Stimulated activated CD8-positive, alpha-beta memory T cell treated with anti-CD3 and anti-CD28 coated beads, Interleukin-7, amount 100 ng/mL, for 48 hours (primary cell): ENCODE results near the gene TCN2.
"Not testable (repeated sequence)": the region's sequence is repeated elsewhere in the genome, so short reads cannot be mapped to it uniquely, and the experiment has no call there.

Experiments used
- DNase-seq, 2 donors: peaks; one replicate each; pipeline ENCODE4 v3.0.0-alpha.2; 2020; ENCODE audit warnings: low read depth in 1 of 2; ENCODE audit errors: extremely low read depth in 1 of 2

TCN2 gene

DNA sequence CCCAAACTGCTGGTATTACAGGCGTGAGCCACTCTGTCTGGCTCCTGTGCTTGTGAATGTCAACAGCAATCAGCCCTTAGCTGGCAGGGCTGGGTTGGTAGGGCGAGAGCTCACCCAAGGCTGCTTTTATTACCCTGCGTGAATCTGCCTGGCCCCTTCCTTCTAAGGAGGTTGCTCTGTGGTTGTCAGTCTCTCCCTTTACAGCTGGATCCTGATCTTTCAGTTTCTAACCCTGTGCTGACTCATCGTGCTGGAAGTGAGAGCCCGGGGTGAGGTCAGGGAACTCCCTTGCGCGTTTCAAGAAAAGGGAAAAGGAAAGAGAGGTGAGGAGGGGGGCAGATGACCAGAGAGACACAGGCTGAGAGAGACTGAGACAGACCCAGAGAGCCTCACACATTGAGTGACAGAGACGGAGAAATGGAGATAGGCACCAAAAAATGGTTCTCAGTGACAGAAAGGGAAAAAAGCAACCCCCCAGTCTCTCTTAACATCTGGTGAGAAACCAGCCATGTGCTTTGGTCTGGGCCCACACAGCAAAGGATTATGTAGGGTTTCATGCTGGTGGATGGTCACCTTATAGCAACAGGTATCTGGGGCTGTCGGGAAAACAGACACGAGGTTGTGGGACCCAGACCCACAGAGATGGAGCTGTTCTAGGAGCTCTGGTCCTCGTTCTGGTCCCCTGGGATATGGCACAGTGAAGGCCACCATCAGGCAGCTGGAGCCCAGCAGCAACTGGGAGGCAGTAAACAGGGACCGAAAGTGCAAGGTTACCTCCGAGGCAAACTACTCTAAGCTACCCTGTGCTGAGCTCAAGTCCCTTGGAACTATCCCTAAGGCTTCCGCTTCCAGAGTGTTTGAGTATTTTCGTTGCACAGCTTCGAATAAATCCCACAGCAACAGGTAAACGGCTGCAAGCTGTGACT, 2.5 kb downstream of the TCN2 start:
- peak in 1 of 2 donors; percentile 37 for DNase-seq

DNA sequence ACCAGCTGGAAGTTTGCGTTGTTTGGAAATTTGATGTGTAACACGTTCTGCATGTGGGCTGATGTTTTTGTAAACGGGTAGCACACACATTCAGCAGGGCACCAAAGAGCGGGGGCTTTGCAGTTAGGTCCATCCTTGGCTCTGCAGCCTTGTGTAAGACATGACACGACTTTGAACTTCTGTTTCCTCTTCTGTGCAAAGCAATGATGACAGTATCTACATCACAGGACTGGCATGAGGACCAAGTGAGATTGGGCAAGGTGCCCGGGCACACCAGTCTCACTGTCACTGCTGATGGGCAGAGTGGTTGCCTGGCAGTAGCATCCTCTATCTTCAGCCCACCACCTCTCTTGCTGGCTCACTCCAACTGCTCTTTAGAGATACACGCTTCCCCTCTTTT, 3.3 kb downstream of the TCN2 start:
- DNase-seq, result no peak

DNA sequence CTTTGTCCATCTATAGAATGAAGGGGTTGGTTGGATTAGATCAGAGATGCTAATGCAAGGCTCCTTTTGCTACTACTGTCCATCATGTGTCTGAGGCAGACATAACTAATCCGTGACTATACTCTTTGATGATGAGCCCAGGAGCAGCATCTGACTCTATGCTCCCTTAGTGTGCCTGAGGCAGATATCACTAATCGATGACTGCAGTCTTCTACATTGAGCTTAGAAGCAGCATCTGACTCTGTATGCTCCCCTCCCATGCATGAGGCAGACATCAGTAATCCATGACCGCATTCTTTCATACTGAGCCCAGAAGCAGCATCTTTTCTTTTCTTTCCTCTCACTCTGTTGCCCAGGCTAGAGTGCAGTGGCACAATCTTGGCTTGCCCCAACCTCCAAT, 4.2 kb downstream of the TCN2 start:
- no peak for DNase-seq

DNA sequence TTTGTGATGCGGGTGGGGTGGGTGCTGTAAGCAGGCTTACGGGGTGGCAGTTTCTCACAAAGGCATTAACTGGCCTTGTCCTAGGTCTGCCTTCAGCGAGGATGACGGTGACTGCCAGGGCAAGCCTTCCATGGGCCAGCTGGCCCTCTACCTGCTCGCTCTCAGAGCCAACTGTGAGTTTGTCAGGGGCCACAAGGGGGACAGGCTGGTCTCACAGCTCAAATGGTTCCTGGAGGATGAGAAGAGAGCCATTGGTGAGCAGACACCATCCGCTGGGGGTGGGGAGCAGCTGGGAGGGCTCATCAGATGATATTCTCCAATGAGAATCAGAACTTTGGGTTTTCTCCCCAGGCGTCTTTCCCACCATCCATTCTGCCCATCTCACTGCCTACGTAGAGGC, 5.8 kb downstream of the TCN2 start:
- DNase-seq, result no peak

DNA sequence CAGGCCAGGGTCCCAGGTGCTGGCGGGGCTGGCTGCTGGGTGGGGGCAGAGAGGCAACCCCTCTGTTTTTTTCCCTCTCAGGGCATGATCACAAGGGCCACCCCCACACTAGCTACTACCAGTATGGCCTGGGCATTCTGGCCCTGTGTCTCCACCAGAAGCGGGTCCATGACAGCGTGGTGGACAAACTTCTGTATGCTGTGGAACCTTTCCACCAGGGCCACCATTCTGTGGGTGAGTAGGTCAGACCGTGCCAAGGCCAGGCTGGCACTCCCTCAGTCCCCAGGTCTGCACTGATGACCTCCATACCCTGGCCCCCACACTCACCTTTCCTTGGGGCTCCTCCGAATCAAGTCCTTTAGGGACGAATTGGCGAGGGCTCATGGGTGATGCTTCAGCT, 7.3 kb downstream of the TCN2 start:
- DNase-seq, result no peak

DNA sequence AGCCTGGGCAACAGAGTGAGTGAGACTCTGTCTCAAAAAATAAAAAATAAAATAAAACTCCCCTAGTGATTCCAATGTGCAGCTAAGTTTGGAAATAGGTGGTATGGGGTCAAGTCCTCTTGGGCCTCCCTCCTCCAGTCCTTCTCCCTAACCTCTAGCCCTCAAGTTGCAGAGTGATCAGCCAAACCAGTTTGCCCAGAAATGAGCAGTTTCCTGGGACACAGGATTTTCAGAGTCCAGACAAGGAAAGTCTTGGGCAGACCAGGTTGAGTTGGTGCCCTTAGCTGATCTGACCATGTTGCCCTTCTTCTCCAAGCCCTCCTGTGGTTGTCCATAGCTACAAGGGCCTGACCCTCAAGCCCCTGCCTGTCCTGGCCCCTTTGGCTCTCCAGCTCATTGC, 7.9 kb downstream of the TCN2 start:
- DNase-seq, result no peak

DNA sequence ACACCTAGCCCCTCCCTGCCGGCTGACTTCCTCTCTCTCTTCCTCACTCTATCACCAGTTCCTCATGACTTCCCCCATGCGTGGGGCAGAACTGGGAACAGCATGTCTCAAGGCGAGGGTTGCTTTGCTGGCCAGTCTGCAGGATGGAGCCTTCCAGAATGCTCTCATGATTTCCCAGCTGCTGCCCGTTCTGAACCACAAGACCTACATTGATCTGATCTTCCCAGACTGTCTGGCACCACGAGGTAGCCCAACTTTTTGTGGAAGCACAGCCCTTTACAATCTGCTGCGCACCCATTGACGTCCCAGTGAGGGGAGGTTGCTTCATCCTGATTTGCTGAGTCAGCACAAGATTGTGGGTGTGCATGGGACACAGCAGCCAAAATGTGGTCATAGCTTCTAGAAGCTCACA, 8.6 kb downstream of the TCN2 start:
- no peak for DNase-seq

DNA sequence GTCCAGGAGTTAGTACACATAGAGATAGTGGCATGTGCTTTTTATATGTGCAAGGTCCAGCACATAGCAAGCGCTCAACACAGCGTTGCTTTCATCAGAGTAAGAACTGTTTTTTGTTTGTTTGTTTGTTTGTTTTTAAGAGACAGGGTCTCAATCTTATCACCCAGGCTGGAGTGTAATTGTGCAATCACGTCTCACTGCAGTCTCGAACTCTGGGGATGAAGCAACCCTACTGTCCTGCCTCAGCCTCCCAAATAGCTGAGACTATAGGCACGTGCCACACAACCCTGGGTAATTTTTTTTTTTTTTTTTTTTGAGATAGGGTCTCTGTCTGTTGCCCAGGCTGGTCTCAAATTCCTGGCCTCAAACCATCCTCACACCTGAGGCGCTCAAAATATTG, 10.8 kb downstream of the TCN2 start:
- DNase-seq, result no peak

DNA sequence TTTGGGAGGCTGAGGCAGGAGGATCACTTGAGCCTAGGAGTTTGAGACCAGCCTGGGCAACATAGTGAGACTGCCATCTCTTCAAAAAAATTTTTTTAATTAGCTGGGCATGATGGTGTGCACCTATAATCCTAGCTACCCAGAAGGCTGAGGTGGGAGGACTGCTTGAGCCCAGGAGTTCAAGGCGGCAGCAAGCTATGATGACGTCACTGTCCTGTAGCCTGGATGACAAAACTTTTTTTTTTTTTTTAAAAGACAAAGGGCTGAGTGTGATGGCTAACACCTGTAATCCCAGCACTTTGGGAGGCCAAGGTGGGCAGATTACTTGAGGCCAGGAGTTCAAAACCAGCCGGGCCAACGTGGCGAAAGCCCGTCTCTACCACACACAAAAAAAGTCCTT, 12.9 kb downstream of the TCN2 start:
- DNase-seq, result not testable (repeated sequence)

DNA sequence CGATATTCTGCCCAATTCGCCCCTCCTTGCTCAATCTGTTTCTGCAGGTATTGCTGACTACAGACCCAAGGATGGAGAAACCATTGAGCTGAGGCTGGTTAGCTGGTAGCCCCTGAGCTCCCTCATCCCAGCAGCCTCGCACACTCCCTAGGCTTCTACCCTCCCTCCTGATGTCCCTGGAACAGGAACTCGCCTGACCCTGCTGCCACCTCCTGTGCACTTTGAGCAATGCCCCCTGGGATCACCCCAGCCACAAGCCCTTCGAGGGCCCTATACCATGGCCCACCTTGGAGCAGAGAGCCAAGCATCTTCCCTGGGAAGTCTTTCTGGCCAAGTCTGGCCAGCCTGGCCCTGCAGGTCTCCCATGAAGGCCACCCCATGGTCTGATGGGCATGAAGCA, 19.4 kb downstream of the TCN2 start:
- no peak for DNase-seq

DNA sequence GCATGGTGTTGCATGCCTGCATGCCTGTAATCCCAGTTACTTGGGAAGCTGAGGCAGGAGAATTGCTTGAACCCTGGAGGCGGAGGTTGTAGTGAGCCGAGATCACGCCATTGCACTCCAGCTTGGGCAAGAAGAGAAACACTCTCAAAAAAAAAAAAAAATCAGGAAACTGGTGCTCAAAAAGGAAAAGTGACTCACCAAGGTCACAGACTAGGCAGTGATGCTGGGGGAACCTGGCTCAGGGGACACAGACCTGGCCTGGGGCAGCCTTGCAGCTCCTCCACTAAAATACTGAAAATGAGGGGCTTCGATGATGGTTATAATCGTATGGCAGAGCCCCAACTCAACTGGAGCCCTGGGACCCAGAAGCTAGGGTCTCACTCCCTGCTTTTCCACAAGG, 20.5 kb downstream of the TCN2 start:
- DNase-seq, result no peak

DNA sequence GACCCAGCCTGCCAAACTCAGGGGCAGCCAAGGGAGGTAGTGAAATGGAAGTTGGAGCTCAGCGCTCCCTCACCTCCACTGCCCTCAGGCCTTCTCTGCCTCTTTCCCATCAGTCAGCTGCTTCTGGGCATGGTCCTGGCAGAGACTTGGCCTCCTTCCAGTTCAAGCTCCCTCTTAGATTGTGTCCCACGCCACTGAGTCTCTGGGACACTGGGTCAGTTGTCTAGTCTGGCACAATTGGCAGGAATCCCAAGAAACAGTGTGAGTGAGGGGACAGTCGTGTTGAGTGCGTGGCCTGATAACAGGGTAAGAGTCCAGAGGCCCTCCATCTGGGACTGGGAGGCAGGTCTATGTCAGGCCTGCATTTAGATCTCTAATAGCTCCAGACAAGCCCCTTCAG, 21.5 kb downstream of the TCN2 start:
- DNase-seq, result no peak

DNA sequence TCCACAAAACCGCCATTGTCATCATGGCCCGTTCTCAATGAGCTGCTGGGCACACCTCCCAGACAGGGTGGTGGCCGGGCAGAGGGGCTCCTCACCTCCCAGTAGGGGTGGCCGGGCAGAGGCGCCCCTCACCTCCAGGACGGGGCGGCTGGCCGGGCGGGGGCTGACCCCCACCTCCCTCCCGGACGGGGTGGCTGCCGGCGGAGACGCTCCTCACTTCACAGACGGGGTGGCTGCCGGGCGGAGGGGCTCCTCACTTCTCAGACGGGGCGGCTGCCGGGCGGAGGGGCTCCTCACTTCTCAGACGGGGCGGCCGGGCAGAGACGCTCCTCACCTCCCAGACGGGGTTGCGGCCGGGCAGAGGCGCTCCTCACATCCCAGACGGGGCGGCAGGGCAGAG, 24.5 kb downstream of the TCN2 start:
- not testable (repeated sequence) for DNase-seq

DNA sequence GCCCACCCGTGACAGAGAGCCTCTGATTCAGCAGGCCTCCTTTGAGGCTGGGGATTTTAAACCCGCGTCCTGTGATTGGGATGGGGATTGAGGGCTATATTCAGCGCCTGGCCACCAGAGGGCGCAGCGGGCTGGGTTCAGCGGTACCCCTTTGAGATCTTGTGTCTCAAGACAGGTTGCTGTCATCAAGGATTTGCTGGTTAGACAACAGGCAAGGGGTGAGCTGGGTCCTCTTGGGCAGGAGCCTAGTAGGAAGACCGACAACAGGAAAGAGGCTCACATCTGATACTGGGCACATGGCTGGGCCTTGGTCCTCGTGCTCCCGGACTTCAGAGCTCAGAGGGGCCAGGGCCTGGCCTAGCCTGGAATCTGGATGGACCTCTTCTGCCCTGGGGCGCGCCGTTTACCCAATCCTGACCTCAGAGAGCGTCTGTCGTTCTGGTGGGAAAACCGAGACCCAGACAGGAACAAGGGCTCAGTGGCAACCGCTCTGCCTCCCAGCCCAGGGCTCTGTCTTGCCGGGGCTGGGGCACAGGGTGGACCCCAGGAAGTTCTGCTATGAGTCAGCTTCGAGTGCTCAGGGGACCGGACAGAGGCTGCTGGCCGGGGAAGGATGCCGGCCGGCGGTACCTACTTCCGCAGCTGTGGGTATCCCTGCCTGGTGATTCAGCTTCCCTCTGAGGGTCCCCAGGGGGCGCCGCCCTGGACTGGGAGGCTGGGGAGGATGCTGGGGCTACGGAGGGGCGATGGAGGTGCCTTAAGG, 27.7 kb downstream of the TCN2 start:
- DNase-seq, result peak; percentile 74 to 83

DNA sequence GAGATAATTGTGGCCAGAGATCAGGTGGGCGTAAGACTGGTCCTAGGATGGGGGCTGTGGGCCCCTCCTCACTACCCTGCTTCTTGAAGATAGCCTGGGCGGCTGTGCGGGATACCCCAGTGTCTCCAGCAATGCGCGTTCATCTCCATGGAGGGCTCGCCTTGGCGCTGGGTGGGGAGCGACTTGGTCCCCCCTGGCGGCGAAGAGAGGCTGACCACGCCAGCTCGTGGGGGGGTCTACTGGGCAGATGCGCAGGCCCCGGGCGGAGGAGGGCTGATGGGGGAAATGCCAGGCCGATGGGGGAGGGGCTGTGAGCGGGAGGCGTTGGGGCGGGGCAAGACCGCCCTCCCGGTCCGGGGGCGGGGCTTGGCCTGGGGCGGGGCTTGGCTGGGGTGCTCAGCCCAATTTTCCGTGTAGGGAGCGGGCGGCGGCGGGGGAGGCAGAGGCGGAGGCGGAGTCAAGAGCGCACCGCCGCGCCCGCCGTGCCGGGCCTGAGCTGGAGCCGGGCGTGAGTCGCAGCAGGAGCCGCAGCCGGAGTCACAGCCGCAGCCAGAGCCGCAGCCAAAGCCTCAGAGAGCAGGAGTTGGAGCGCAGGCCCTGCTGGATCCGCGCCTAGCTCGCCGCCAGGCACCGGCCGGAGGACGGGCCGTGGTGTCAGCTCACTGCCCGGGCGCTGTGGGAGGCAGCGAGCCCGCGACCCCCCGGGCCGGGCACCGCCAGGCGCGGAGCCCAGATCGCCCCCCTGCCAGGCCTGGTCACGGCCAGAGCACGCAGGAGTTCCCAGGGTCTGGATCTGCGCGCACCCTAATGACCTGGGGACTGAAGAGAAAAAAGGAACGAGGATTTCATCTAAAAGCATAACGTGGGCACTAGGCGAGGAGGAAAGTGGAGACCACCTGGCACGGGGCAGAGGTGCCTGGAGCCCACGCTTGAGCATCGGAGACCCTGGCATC, 28.6 kb downstream of the TCN2 start, which contains the start of gene SLC35E4:
TSS of gene SLC35E4 (plus strand) at position 509 of the 953 bp plus-strand sequence. CDS start 670 bp downstream, outside the sequence.
- peak; percentile 89 to 93 for DNase-seq

DNA sequence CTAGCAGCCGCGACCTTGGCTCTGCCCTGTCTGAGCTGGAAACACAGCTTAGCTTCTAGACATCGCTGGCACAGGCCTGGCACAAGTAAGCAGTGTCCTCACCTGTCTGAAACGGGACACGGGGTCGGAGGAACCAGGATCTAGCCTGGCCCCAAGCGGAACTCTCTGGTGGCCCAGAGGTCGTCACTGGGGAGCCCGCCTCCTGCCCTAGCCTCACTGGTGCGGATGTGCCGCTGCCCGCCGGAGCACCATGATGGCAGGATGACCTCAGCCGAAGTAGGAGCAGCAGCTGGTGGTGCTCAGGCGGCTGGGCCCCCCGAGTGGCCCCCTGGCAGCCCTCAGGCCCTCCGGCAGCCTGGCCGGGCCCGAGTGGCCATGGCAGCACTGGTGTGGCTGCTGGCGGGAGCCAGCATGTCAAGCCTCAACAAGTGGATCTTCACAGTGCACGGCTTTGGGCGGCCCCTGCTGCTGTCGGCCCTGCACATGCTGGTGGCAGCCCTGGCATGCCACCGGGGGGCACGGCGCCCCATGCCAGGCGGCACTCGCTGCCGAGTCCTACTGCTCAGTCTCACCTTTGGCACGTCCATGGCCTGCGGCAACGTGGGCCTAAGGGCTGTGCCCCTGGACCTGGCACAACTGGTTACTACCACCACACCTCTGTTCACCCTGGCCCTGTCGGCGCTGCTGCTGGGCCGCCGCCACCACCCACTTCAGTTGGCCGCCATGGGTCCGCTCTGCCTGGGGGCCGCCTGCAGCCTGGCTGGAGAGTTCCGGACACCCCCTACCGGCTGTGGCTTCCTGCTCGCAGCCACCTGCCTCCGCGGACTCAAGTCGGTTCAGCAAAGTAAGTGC, 29.5 kb downstream of the TCN2 start:
- DNase-seq, result no peak

DNA sequence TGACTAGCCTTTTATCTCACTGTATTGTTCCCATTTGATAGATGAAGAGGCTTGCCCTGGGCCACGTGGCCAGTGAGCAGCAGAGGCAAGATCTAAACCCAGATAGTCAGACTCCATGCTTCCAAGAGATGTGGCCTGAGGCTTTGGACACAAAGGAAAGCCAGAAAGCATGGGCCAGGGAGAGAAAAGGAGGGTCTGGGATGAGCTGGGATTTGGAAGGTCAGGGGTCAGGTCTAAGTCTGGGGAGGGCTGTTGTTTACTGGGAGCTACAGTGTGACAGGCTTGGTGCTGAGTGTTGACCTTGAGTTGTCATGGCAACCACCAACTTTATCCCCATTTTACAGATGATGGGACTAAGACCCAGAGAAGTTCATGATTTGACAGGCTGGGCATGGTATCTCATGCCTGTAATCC, 30.7 kb downstream of the TCN2 start:
- no peak for DNase-seq

DNA sequence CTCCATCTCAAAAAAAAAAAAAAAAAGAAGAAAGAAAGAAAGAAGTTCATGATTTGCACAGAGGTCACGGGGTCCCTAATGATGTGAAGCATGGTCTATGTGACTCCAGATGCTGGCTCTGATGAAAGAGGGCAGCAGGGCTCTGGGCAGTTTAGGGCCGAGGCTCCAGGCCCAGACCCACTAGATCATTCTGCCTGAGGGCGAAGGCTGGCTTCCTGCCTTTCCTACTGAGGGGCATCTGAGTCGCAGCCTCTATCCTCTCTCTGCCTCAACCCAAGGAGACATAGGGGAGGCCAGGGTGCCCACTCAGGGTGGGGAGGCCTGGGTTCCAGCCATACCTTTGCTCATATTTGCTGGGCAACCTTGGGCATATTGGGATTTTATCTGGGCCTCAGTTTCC, 33.4 kb downstream of the TCN2 start:
- no peak for DNase-seq

DNA sequence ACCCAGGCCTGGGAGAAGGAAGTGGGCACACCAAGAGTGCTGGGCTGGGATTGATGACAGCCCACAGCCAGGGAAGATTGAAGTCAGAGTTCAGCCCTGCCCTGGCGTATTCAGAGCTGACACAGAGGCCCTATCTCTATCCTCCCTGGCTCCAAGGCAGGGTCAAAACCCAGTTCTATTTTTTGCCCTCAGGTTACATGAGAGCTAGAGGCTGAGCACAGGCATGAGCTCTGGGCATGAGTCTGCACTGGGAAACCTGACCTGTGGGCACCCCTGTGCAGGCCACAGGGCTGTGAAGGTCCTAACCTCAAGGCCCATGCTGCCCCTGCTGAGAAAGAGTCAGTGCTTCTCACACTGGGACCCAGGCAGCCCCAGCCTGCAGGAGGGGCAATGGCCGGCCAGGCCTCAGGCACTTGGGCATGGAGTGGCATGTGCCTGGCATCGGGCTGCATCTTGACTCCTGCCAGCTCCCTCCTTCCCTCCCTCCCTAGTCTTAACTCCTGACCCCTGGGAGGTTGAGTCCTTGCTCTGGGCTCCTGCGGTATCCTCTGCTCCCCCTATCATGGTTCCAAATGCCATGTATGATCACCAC, 34.0 kb downstream of the TCN2 start:
- no peak for DNase-seq
